Hepatocyte (in vitro differentiated cells): ENCODE results near the gene OTOA. TPM values are rescaled to one million over a fixed set of nuclear protein-coding genes. Genes with fewer than 3 reads are reported as not detected.
"Not testable (repeated sequence)": the region's sequence is repeated elsewhere in the genome, so short reads cannot be mapped to it uniquely, and the experiment has no call there.

Experiments
- DNase-seq: peaks from one replicate; pipeline ENCODE4 v3.0.0-alpha.2; 2016; ENCODE audit warnings: low spot score
- H2AFZ ChIP-seq: fragments of 200-600 bp; sonication (generic); 2 replicates; pipeline ENCODE4 v1.6.0; 2016; ENCODE audit warnings: antibody characterized with exemption, mild to moderate bottlenecking
- H3K27ac ChIP-seq: fragments of 200-600 bp; sonication (generic); 2 replicates; pipeline ENCODE4 v1.5.1; 2016; ENCODE audit warnings: mild to moderate bottlenecking
- H3K27me3 ChIP-seq: fragments of 200-600 bp; sonication (generic); 2 replicates; pipeline ENCODE4 v1.6.1; 2016
- H3K36me3 ChIP-seq: fragments of 200-600 bp; sonication (generic); replicated peaks from 2 replicates; pipeline ENCODE4 v1.5.1; 2016; ENCODE audit warnings: low read depth; ENCODE audit not compliant: insufficient read depth
- H3K4me1 ChIP-seq: fragments of 200-600 bp; sonication (generic); 2 replicates; pipeline ENCODE4 v1.5.1; 2016; ENCODE audit warnings: mild to moderate bottlenecking, moderate library complexity; ENCODE audit not compliant: insufficient read depth
- H3K4me2 ChIP-seq: fragments of 200-600 bp; sonication (generic); 2 replicates; pipeline ENCODE4 v1.6.0; 2016
- H3K4me3 ChIP-seq: fragments of 200-600 bp; sonication (generic); 2 replicates; pipeline ENCODE4 v1.5.1; 2016; ENCODE audit warnings: mild to moderate bottlenecking
- H3K79me2 ChIP-seq: fragments of 200-600 bp; sonication (generic); 2 replicates; pipeline ENCODE4 v1.6.0; 2017; ENCODE audit warnings: mild to moderate bottlenecking
- H3K9me2 ChIP-seq: fragments of 200-600 bp; sonication (generic); replicated peaks from 2 replicates; pipeline ENCODE4 v1.6.0; 2017; ENCODE audit warnings: mild to moderate bottlenecking; ENCODE audit not compliant: insufficient read depth
- H3K9me3 ChIP-seq: fragments of 200-600 bp; sonication (generic); 2 replicates; pipeline ENCODE4 v1.5.1; 2016; ENCODE audit warnings: low read depth, mild to moderate bottlenecking
- H4K20me1 ChIP-seq: fragments of 200-600 bp; sonication (generic); 2 replicates; pipeline ENCODE4 v1.6.0; 2016; ENCODE audit warnings: mild to moderate bottlenecking; ENCODE audit not compliant: insufficient read depth, poor library complexity, severe bottlenecking
- EZH2 ChIP-seq: fragments of 200-600 bp; sonication (generic); IDR thresholded peaks from 2 replicates; pipeline ENCODE4 v1.6.1; 2016; ENCODE audit warnings: antibody characterized with exemption, mild to moderate bottlenecking, borderline replicate concordance
- EZH2phosphoT487 ChIP-seq: fragments of 200-600 bp; sonication (generic); IDR thresholded peaks from one replicate; pipeline ENCODE4 v1.6.1; 2018; ENCODE audit warnings: antibody characterized with exemption, mild to moderate bottlenecking, low read depth, moderate library complexity; ENCODE audit not compliant: unreplicated experiment, severe bottlenecking
- WGBS: methylation state at CpG from one replicate; pipeline ENCODE4 v1.1.6; 2016; ENCODE audit warnings: low lambda C conversion rate; ENCODE audit errors: missing lambda C conversion rate; 5-methylcytosine and 5-hydroxymethylcytosine counted together
- polyA plus RNA-seq: library from polyadenylated mRNA; unstranded; fragments of >200 nt; fragmentation: Nextera tagmentation; extraction: Ambion mirVana; gene quantifications from 2 replicates; pipeline ENCODE4 v1.2.1, GENCODE V29; 2016
- total RNA-seq: library from RNA; depleted of rRNA; stranded (reverse); fragments of >200 nt; gene quantifications from 2 replicates; pipeline ENCODE4 v1.2.3, GENCODE V29; 2014
- TF ChIP-seq, protein P1 (sequence below): fragments of 200-600 bp; sonication (generic); IDR thresholded peaks from 2 replicates; pipeline ENCODE4 v1.5.1; 2016; ENCODE audit warnings: antibody characterized with exemption, mild to moderate bottlenecking; ENCODE audit not compliant: poor library complexity

Gene OTOA
- total and polyA plus RNA-seq, 2 experiments from 2014 or later: 0.07 TPM; not detected in 1

DNA sequence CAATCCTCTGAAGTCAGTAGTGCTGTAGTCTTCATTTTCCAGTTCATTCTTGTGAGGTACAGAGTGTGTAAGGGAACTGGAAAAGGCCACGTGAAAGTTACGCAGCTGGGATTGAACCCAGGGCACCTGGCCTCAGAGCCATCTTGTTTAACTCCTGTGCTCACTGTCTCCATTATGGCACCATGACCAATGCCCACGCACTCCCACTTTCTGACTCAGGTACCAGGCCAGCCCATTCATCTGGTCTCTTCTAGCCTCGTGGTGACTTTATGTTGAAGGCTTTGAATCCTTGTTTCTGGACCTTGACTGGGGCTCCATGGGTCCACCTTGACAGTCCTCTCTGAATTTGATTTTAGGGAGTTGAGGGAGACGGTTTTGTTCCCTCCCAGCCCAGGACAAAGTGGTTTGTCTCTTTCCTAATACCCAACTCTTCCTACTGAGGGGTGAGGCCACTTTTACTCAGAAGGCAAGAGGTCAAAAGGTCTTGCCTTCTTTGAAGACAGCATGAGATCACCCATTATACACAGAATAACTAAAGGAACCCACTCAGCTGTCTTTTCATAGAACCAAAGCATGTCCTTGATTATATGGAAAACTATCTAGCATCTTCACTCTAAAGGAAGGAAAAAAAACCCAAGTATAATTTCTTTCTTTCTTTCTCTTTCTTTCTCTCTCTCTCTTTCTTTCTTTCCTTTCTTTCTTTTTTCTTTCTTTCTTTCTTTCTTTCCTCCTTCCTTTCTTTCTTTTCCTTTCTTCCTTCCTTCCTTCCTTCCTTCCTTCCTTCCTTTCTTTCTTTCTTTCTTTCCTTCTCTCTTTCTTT, 50.0 kb downstream of the OTOA start:
- no peak overlapping the region for H3K27ac ChIP-seq
- no peak overlapping the region for H2AFZ ChIP-seq
- no peaks in the 10 kb centered on the region for H3K9me3 ChIP-seq
- 91% methylated on average over 5 of the region's 5 CpGs for WGBS
- no peaks in the 10 kb centered on the region for H3K27me3 ChIP-seq
- no peaks in the 10 kb centered on the region for H3K36me3 ChIP-seq
- H4K20me1 ChIP-seq: no peaks in the 10 kb centered on the region
- H3K4me1 ChIP-seq: no peaks in the 10 kb centered on the region
- no peaks in the 10 kb centered on the region for H3K9me2 ChIP-seq
- no peak overlapping the region for H3K4me2 ChIP-seq
- H3K79me2 ChIP-seq: no peaks in the 10 kb centered on the region
- TF ChIP-seq EZH2: no peak
- no peak for TF ChIP-seq EZH2phosphoT487
- TF ChIP-seq, protein P1, sequence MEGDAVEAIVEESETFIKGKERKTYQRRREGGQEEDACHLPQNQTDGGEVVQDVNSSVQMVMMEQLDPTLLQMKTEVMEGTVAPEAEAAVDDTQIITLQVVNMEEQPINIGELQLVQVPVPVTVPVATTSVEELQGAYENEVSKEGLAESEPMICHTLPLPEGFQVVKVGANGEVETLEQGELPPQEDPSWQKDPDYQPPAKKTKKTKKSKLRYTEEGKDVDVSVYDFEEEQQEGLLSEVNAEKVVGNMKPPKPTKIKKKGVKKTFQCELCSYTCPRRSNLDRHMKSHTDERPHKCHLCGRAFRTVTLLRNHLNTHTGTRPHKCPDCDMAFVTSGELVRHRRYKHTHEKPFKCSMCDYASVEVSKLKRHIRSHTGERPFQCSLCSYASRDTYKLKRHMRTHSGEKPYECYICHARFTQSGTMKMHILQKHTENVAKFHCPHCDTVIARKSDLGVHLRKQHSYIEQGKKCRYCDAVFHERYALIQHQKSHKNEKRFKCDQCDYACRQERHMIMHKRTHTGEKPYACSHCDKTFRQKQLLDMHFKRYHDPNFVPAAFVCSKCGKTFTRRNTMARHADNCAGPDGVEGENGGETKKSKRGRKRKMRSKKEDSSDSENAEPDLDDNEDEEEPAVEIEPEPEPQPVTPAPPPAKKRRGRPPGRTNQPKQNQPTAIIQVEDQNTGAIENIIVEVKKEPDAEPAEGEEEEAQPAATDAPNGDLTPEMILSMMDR: no peak
- DNase-seq: no peak
- no peak overlapping the region for H3K4me3 ChIP-seq

DNA sequence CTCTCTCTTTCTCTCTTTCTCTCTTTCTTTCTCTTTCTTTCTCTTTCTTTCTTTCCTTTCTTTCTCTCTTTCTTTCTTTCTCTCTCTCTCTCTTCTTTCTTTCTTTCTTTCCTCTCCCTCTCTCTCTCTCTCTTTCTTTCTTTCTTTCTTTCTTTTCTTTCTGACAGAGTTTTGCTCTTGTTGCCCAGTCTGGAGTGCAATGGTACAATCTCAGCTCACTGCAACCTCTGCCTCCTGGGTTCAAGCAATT, 50.5 kb downstream of the OTOA start:
- not testable (repeated sequence) for H4K20me1 ChIP-seq, H3K27me3 ChIP-seq, H3K4me1 ChIP-seq, H3K27ac ChIP-seq, H3K36me3 ChIP-seq, H3K9me2 ChIP-seq, H3K79me2 ChIP-seq, H3K4me3 ChIP-seq, DNase-seq, H2AFZ ChIP-seq, H3K9me3 ChIP-seq, H3K4me2 ChIP-seq

DNA sequence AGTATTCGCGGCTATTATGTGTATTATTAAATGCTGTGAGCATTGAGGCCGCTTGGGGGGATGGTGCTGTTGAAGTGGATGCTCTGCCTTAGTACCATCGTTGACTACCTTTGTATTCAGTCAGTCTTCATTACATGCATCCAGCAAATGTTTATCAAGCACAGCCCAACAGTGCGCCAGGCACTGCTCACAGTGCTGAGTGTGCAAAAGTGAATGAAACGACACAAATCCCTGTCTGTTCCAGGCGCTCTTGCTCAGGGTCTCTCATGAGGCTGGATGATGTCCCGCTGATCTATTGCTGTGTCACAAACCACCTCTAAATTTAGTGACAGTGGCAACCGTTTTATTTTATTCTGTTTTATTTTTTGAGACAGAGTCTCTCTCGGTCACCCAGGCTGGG, 53.8 kb downstream of the OTOA start:
- DNase-seq: no peak

DNA sequence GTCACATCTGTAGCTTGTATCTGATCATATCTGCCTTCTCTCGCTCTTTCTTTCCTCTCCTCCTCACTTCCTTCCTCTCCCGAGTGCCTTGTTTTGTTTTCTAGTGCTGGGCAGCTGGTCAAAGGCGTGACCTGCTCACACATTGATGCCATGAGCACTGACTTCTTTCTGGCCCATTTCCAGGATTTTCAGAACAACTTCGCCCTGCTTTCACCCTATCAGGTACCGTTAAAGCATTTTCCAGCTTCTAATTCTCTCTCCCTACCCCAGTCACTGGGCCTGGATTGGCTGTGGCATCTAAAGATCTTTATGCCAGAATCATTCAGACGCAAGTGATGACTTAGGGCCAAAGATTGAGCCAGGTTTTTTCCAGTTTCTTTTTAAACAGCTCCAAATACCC, 55.5 kb downstream of the OTOA start:
- Histone ChIP-seq H4K20me1 (no peaks in the 10 kb centered on the region), H3K9me3 (no peaks in the 10 kb centered on the region), H3K36me3 (no peaks in the 10 kb centered on the region), H3K27ac (no peak overlapping the region), H3K27me3 (no peaks in the 10 kb centered on the region), H3K4me2 (no peak overlapping the region), H3K4me1 (no peaks in the 10 kb centered on the region), H3K4me3 (no peak overlapping the region), H3K9me2 (no peaks in the 10 kb centered on the region), H3K79me2 (no peaks in the 10 kb centered on the region), H2AFZ (no peak overlapping the region)
- no peak for TF ChIP-seq EZH2phosphoT487
- TF ChIP-seq, protein P1: no peak
- no peak for TF ChIP-seq EZH2
- DNase-seq: no peak
- WGBS: 84% methylated on average over 5 of the region's 6 CpGs

More for the DNA sequence above, 53.8 kb downstream of the OTOA start:
- Histone ChIP-seq H3K4me3 (no peak overlapping the region), H3K79me2 (no peaks in the 10 kb centered on the region), H3K27ac (no peak overlapping the region), H3K27me3 (no peaks in the 10 kb centered on the region), H4K20me1 (no peaks in the 10 kb centered on the region), H3K36me3 (no peaks in the 10 kb centered on the region), H3K9me3 (no peaks in the 10 kb centered on the region), H3K4me2 (no peak overlapping the region), H3K9me2 (no peaks in the 10 kb centered on the region), H2AFZ (no peak overlapping the region), H3K4me1 (no peaks in the 10 kb centered on the region)
- no peak for TF ChIP-seq EZH2
- no peak for TF ChIP-seq EZH2phosphoT487
- TF ChIP-seq, protein P1: no peak
- WGBS: 76% methylated on average over 10 of the region's 10 CpGs
